Measurements from ENCODE around the gene MGLL. TPM values are rescaled to one million over a fixed set of nuclear protein-coding genes. Genes with fewer than 3 reads are reported as not detected.

MGLL gene
- total and polyA plus RNA-seq, 8 donors = 8.6 to 318 (median 16.0) TPM

Other genes starting within 250 kb of the MGLL start
- gene TPRA1, start 231.8 kb downstream of the MGLL start, total RNA-seq = 10 to 100 TPM; 40.3 to 40.5 TPM
- 10 to 100 TPM; 25.1 to 34.5 (median 31.3) TPM for gene TPRA1, start 231.8 kb downstream of the MGLL start, polyA plus RNA-seq (ENCODE audit: insufficient read length in 6 of 6)
- gene MCM2, start 224.1 kb downstream of the MGLL start, total RNA-seq = 10 to 100 TPM; 17.0 to 37.8 TPM
- 10 to 100 TPM; 37.5 to 53.1 (median 47.5) TPM for gene MCM2, start 224.1 kb downstream of the MGLL start, polyA plus RNA-seq (ENCODE audit: insufficient read length in 6 of 6)
- gene PODXL2, start 193.3 kb downstream of the MGLL start, total RNA-seq = 10 to 100 TPM in 1 of 2 donors, 1 to 10 TPM in 1; 2.9 to 12.3 TPM
- gene PODXL2, start 193.3 kb downstream of the MGLL start, polyA plus RNA-seq (ENCODE audit: insufficient read length in 6 of 6) = 10 to 100 TPM; 12.9 to 18.0 (median 15.3) TPM
- gene ABTB1, start 149.6 kb downstream of the MGLL start, total RNA-seq = 10 to 100 TPM; 31.6 to 56.1 TPM
- 10 to 100 TPM; 20.2 to 29.0 (median 24.3) TPM for gene ABTB1, start 149.6 kb downstream of the MGLL start, polyA plus RNA-seq (ENCODE audit: insufficient read length in 6 of 6)
- 1 to 10 TPM; 1.2 to 2.5 TPM for gene KBTBD12, start 92.7 kb upstream of the MGLL start, total RNA-seq
- 1 to 10 TPM in 5 of 6 donors, under 1 TPM in 1; 0.60 to 2.4 (median 1.3) TPM for gene KBTBD12, start 92.7 kb upstream of the MGLL start, polyA plus RNA-seq (ENCODE audit: insufficient read length in 6 of 6)
- 100 to 1,000 TPM; 283 to 361 TPM for gene SEC61A1, start 229.9 kb upstream of the MGLL start, total RNA-seq
- 100 to 1,000 TPM; 148 to 190 (median 162) TPM for gene SEC61A1, start 229.9 kb upstream of the MGLL start, polyA plus RNA-seq (ENCODE audit: insufficient read length in 6 of 6)